ENCODE results near the gene COL28A1.
"Not testable (repeated sequence)": the region's sequence is repeated elsewhere in the genome, so short reads cannot be mapped to it uniquely, and the experiment has no call there.

COL28A1 gene

DNA sequence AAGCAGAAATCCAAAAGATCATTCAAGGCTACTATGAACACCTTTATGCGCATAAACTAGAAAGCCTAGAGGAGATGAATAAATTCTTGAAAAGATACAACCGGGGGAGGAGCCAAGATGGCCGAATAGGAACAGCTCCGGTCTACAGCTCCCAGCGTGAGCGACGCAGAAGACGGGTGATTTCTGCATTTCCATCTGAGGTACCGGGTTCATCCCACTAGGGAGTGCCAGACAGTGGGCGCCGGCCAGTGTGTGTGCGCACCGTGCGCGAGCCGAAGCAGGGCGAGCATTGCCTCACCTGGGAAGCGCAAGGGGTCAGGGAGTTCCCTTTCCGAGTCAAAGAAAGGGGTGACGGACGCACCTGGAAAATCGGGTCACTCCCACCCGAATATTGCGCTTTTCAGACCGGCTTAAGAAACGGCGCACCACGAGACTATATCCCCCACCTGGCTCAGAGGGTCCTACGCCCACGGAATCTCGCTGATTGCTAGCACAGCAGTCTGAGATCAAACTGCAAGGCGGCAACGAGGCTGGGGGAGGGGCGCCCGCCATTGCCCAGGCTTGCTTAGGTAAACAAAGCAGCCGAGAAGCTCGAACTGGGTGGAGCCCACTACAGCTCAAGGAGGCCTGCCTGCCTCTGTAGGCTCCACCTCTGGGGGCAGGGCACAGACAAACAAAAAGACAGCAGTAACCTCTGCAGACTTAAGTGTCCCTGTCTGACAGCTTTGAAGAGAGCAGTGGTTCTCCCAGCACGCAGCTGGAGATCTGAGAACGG is 70.5 kb downstream of the COL28A1 start:
- not testable (repeated sequence) for DNase-seq (ENCODE audit: low read depth)

DNA sequence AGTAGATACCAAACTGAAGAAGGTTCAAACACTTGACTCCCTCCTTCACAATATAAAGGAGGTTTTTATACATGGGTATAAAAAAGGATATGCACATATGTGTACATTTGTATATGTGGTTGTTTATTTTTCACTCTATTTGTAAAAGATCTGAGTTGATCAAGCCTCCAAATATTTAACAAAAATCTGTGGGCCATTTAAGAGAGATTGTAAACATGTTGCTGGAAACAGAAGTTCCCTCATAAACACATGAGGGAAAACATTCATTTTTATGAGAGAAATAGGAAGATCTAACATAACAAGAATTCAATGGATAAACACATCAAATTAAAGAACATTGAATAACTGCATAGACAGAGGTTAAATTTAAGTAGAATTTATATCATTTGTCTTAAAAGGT is 81.7 kb downstream of the COL28A1 start:
- DNase-seq (ENCODE audit: low read depth), result no peak

DNA sequence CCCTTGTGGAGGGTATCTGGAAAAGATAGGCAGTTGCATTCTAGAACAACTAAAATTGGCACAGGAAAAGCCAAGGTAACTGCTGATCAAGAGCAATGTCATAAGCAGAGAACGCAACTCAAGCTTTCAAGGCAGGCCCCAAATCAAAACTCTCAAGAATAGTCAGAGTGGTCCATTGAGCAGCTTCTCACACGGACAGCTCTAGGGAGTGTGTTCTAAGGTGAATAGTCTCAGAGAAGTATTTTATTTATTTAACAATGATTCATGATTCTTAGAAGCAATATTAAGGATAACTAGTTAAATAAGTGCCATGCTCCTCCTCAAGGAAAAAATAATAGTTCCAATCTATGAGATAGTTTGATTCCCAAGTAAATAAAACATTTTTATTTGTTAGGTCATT is 83.0 kb downstream of the COL28A1 start:
- DNase-seq (ENCODE audit: low read depth), result no peak

DNA sequence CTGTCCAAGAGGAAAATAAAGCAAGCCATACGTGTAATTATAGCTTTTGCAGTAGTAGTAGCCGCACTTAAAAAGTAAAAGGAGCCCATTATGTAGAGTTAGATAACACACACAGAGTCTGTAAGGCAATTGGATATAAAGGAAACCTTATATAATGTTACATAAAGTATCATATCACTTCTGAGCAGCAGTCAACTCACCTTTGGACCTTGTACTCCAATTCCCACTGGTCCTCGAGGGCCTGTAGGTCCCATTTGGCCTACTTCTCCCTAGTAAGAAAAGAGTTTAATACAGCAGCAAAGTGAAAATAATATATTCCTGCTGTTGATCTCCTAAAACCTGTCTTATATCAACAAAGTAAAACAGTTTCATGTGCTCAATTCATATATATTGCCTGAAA is 83.6 kb downstream of the COL28A1 start:
- DNase-seq (ENCODE audit: low read depth), result no peak

DNA sequence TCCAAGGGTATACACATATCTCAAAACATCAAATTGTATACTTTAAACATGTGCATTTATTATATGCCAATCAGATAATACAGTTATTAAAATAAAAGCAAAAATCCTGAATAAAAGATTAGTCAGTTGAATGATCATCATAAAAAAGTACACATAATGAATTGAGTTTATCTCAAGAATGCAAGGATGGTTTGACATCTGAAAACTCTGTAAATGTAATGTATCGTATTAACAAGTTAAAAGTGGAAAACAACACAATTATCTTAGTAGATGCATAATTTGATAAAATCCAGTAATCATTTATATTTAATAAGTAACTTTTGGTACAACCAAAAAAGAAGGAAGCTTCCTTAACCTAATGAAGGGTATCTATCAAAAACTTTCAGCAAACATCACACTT is 86.6 kb downstream of the COL28A1 start:
- no peak for DNase-seq (ENCODE audit: low read depth)

DNA sequence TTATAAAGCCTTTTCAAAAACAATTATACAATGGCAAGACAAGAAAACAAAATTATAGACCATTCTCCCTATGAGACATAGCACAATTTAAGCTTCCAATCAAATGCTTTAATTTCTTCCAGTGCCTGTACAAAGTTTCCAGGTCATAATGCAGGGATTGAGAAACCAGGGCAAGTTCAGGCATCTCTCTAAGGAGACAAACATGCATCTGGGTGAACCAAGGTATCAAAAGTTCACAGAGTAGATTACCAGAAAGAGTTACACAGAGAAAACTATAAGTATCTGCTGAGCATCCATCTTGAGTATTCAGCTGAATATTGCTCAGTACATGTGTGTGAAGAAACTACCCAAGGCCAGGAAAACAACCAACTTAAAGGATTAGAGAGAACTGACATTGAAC is 89.1 kb downstream of the COL28A1 start:
- no peak for DNase-seq (ENCODE audit: low read depth)

DNA sequence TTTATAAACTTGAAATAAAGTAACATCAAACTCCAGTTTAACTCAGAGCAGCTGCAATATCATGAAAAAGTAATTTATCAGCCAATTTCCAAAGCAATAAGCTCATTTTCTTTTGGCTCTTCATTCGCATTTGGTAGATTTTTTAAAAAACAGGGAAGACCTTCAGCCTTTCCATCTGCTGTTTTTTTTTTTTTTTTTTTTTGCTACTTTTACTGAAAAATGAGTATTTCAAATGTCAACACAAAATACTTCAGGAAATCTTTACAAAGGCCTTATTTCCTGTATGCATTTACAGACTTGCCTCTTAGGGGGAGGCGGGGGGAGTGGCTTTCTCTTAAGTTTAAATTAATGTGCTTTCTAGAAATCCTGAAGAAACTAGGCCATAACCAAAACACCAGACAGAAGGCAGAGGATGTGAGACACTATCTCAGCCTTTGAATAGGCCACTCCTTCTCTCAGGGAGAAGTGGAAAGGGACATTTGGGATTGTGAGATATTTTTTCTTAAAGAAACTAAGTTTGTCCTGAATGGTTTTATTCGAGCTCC is 91.8 kb downstream of the COL28A1 start:
- no peak for DNase-seq (ENCODE audit: low read depth)

DNA sequence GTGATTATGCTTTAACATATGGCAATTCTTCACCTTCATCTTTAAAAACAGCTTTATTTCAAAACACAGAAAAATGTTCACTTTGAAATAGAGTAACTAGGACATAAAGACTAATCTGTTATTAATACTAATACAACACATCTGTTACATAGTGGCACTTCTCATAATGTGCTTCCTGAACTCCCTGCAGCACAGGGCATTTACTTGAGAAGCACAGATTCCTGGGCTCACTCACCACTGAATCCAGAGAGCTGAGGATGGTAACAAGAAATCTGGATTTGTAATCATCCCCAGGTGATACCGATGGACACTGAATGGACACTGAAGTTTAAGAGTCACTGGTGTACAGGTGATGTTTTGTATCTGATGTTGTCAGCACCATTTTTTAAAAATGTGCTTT is 96.1 kb downstream of the COL28A1 start:
- no peak for DNase-seq (ENCODE audit: low read depth)

DNA sequence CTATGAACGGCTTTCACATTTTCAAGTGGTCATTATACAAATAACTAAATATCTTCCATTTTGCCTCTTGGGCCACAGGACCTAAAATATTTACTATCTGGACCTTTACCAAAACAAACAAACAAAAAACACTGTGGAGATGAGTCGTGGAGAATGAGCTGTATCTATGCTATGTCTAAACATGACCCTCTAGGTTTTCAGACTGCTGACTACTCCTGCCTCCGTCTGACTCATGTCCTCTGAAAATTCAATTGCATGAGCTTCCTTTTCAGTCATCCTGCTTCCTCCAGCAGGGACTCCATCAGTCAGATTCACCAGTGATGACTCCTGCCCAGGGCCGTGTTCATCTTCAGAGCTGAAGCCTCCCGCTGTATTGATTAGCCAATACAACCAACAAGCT is 96.8 kb downstream of the COL28A1 start:
- DNase-seq (ENCODE audit: low read depth), result no peak

DNA sequence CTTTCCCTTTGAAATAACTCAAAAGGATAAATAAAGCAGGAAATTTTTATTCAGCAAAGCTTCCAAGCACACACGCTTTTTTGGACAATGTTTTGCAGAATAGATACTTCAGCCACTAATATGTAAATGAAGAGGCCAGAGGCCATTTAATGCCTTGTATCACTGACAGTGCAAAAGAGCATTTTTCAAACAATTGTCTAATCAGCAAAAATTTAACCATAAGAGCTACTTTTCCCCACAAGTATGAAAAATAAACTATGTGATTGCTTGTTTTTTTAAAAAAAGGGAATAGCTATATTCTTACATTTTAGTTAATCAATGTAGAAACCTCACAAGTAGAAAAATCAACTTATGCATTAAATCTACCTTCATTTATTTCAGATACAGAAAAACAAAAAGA is 99.7 kb downstream of the COL28A1 start:
- no peak for DNase-seq (ENCODE audit: low read depth)

DNA sequence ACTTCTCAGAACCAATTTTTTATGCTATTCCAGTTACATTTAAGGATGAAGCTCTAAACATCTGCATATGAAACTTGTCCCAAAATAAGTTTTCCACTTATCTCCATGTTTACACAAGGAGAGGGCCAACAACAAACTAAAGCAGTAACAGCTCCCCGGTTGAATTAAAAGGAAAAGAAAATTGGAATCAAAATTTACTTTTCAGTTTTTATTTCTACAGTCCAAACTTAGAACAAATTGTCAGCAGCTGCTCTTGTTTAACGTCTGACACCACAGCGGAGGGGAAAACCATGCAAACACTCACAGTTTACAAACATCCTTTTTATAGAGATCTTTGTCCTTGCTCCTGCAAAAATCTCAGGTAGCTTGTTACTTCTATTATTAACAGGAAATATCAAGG is 101.3 kb downstream of the COL28A1 start:
- no peak for DNase-seq (ENCODE audit: low read depth)

DNA sequence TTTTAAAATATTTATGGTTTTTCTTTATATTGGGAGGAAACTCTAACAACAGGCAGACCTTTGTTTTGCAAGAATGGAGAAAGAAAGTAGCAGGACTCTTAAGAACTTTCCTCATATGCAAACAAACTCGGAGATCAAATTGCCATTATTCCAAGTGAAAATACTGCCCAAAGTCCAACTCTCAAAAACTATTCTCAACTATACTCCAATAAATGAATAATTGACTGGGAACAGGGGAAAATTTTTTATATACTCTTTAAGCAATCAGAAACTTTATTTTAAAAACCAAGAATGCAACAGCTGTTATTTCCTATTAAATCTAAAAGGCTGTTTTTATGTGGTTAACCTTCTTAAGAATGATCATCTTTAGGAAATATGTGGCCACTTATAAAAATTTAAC is 101.9 kb downstream of the COL28A1 start:
- no peak for DNase-seq (ENCODE audit: low read depth)

DNA sequence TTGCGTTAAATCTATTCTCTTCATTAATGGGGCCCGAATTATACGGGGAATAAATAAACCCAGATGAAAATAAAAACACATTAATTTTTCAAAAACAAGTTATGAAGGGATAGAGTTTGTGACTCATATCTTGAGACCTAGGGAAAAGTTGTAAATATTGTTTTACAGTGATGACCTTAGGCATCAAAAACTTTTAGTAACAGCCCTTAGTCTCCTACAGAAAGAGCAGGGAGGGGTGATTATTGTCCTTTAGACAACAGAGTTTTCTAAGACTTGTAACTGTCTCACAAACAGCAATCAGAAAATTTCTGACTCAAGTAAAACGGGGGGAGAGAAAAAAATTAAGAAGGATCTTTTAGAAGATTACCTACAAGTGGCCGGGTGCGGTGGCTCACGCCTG is 102.7 kb downstream of the COL28A1 start:
- DNase-seq (ENCODE audit: low read depth), result no peak

DNA sequence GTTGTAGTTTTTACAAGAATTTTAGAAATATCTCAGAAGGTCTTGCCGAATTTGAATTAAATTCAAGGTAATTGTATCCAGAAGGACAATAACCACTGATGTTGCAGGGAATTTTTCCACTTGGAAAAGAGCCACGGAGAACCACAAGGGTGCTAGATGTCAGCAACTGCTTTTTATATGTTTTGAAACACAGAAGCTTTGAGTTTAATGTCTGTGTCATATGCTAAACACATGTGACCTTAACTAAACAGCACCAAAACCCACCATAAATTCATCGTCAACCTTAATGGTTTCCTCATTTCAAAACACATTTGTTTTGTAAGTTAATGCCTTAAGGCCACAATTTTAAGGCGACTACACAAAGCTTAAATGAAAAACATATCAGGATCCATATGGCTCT is 106.9 kb downstream of the COL28A1 start:
- no peak for DNase-seq (ENCODE audit: low read depth)

DNA sequence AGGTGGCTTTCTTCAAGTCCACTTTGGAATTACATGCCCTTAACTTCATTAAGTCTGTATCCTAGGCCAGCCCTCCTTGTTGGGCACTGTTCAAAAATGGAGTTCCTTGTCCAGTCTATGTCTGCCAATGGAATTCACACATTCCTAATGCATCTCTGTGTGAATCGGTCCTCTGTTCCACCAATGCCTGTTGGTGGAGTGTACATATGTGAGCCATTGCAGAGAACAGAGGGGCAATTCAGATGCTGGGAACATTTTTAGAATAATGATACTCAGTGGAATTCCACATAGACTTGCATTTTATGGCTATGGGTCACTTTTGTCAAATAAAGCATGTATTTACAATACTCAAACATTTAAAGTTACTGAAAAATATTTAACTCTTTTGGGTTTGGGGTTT is 108.3 kb downstream of the COL28A1 start:
- no peak for DNase-seq (ENCODE audit: low read depth)

DNA sequence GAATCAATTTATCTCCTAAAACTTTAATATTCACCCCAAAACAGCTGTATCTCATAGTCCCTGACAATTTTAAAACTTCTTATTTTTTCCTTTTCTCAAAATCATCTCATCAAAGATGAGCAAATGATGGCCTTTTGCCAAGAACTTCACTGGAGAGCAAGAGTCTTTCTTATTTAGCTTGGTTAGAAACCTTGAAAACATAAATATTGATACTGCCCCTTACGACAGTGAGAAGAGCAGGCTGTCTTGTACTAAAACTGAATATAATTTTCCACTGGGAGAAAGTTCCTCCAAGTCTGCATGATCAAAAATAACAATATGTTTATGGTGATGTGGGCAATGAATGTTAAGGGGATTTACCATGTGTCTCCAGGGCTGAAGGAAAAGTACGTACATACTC is 109.0 kb downstream of the COL28A1 start:
- no peak for DNase-seq (ENCODE audit: low read depth)

DNA sequence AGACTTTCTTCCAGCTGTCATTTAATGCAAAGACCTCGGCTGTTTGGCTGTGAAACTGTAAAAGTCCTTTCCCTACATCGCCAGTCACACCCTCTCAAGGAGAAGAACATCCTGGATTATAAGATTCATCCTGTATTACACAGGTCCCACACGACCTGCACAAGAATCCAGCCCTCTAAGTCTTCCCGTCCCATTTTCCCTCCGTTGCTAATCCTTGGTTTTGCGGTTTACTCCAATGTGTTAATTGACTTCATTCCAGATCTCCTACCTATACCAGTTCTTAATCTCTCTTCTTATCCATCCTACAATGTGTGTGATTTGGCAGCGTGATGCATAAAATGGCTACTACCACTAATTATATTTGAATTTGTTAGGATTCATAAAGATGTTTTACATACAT is 110.4 kb downstream of the COL28A1 start:
- no peak for DNase-seq (ENCODE audit: low read depth)

DNA sequence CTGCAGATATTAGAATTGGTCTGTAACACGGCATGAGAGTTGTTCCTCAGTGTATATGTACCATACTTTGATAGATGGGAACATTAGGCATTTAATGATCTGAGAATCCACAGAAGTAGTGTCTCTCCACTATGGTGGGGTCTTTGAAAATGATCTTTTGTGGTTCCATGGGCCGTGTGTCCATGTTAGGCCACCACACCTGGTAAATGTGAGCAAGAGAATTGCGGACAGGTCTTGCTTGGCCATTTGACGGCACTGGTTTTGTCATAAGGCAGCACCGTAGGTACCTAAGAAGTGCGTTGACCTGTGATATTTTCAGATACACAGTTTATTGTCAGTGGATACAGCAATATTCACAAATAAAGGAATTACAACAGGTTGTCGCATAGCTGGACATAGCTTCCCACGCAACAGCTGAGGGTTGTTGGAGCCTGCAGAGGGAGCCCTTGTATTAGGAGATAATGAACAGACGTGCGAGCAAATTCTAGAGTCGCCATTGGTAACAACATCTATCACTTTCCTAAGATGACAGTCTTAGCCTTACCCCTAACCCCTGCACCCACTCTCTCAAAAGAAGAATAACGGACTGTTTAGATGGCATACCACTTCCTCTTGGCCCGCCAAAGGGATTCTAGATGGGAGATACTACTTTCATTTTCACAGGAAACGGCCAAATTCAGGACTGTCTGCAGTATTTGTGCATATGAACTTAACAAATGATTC is 111.4 kb downstream of the COL28A1 start:
- no peak for DNase-seq (ENCODE audit: low read depth)

DNA sequence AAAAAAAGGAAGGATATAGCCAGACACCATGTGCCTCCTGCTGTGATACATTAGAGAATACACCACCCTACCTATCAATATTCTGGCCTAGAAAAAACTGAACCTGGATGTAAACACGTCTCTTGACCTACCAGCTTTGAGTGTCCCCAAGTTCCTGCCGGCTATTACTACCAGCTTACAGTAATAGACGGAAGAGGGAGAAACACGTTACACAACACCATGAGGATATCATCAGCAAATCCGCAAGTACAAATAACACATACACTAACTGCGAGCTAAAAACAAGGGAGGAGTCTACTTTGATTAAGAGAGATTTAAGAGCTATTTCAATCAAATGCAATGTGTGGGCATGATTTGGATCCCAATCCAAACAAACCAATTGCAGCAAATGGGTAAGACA is 113.0 kb downstream of the COL28A1 start:
- no peak for DNase-seq (ENCODE audit: low read depth)

DNA sequence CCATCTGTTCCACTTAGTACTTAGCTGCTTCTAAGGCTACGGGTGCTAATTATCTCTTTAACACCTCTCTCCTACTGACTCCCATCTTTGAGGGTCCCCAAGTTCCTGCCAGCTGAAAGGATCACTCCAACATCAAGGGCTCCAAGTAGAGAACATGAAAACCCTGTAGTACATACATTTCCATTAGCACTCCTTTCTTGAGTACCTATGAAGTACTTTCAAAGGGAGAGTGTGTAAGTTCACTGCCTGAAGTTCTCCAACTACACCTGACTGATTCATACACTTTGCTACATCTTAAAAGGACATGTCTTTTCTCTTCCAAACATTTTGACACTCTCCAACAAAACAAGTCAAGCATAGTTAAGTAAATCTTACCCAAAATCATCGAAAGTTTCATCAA is 113.8 kb downstream of the COL28A1 start:
- DNase-seq (ENCODE audit: low read depth), result no peak

DNA sequence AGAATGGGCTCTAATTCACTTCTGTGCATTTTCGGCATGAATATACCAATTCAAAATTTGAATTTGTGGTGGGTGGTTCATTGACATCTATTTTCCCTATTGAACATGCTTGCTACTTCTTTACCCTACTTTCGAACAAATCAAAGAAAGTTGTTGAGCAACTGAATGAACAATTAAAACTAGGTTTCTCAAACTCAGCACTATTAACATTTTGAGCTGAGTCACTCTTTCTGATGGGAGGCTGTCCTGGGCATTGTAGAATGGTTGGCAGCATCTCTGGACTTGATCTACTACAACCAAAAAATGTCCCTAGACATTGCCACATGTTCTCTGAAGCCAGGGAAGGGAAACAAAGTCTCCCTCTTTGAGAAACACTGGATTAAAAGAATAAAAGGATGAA is 116.7 kb downstream of the COL28A1 start:
- DNase-seq (ENCODE audit: low read depth), result no peak

DNA sequence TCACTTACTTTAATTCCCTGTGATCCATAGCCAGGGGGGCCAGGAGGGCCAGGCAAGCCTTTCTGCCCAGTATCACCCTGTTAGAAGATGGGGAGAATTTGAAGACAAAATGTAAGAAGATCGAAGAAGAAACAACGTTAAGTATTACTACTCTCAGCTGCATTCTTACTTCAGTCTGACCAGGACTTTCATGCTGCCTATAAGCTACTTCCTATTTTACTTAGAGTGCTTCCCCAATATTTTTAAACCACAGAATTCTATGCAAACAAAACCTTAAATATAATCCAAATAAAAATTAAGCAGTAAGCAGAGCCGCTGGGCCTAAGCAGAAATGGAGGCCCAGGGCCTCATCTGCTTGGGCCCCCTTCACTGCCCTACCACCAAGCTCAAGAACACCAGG is 117.8 kb downstream of the COL28A1 start:
- no peak for DNase-seq (ENCODE audit: low read depth)

DNA sequence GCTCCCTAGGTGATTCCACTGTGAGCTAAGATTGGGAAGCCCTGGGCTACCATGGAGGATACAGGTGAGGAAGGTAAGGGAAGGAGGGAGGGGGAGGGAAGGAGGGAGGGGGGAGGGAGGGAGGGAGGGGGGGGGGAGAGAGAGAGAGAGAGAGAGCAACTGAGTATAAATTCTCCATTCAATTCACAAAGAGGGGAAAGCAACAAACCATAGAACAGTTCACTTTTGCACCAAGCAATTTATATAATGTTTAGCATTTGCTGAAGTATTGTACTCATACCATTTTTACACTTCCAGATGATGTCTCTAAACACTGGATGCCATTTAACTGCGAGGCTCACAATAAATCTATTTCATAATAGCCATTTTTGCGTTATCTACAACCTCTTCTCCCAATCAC is 118.3 kb downstream of the COL28A1 start:
- DNase-seq (ENCODE audit: low read depth), result no peak
